Measurements from ENCODE around the gene BATF3. TPM values are rescaled to one million over a fixed set of nuclear protein-coding genes. Genes with fewer than 3 reads are reported as not detected.

The BATF3 gene
- total and polyA plus RNA-seq, 8 donors = 1.1 to 6.9 (median 4.1) TPM; not detected in 3

DNA sequence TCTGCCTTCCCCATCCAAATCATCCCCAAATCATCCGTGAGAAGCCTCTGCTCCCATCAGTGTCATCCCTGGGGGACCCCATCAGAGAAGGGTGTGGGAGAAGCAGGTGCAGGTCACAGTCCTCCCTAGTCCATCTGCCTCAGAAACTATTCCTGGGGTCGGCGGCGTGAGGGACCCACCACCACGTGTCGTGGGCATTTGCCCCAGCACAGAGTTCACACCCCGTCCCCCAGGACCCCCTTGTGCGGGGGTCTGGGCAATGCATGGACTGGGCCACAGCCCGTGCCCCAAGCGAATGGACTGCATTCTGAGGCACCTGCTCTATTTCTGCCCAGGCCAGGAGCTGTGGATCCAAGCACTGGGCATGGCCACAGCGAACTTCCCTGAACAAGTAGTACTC is 52.6 kb downstream of the BATF3 start:
- TF ChIP-seq EP300 (IDR thresholded peaks at IDR 0.05) = no peak
- no peak for TF ChIP-seq POLR2AphosphoS5 (IDR thresholded peaks at IDR 0.05)
- no peak for TF ChIP-seq POLR2A (IDR thresholded peaks at IDR 0.05)
- TF ChIP-seq, protein P1, sequence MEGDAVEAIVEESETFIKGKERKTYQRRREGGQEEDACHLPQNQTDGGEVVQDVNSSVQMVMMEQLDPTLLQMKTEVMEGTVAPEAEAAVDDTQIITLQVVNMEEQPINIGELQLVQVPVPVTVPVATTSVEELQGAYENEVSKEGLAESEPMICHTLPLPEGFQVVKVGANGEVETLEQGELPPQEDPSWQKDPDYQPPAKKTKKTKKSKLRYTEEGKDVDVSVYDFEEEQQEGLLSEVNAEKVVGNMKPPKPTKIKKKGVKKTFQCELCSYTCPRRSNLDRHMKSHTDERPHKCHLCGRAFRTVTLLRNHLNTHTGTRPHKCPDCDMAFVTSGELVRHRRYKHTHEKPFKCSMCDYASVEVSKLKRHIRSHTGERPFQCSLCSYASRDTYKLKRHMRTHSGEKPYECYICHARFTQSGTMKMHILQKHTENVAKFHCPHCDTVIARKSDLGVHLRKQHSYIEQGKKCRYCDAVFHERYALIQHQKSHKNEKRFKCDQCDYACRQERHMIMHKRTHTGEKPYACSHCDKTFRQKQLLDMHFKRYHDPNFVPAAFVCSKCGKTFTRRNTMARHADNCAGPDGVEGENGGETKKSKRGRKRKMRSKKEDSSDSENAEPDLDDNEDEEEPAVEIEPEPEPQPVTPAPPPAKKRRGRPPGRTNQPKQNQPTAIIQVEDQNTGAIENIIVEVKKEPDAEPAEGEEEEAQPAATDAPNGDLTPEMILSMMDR (IDR thresholded peaks at IDR 0.05) = no peak
- Histone ChIP-seq H3K4me3 (no peak overlapping the region), H3K4me1 (no peaks in the 10 kb centered on the region), H3K27me3 (no peaks in the 10 kb centered on the region), H3K9me3 (no peaks in the 10 kb centered on the region), H3K36me3 (no peaks in the 10 kb centered on the region), H3K27ac (no peak overlapping the region)
- DNase-seq = no peak
- 91 to 96% (median 93%) methylated on average over 4 to 11 of the region's 11 CpGs for WGBS, 5 donors
- intact Hi-C loops (cut with DNase I; ENCODE audit: low total_unique reads) = no loop called here

DNA sequence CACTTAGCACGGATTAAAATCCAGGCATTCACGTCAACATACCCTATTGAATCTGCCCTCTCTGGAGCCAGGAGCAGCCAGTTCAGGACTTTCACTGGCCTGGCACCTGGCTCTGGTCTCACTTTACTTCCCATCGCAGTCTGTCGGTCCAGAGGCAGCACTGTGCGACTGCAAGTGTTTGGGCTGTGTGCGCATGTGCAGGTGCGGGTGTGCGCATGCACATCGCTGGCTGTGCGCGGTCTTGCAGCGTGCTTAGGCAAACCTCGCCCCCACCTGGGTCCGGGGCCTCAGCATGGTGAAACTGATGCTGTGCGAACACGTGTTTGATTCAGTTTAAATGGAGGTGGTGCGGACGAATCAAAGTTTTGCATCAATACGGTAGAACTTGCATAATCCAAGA is 53.1 kb downstream of the BATF3 start:
- 79 to 87% (median 83%) methylated on average over 19 of the region's 19 CpGs for WGBS, 5 donors
- Histone ChIP-seq H3K4me3 (no peak overlapping the region), H3K27me3 (no peaks in the 10 kb centered on the region), H3K27ac (no peak overlapping the region), H3K9me3 (no peaks in the 10 kb centered on the region), H3K4me1 (no peaks in the 10 kb centered on the region), H3K36me3 (no peaks in the 10 kb centered on the region)
- no peak for DNase-seq
- TF ChIP-seq POLR2AphosphoS5 (IDR thresholded peaks at IDR 0.05) (no peak), EP300 (IDR thresholded peaks at IDR 0.05) (no peak), POLR2A (IDR thresholded peaks at IDR 0.05) (no peak)
- TF ChIP-seq, protein P1 (IDR thresholded peaks at IDR 0.05) = no peak
- intact Hi-C loops (cut with DNase I; ENCODE audit: low total_unique reads) = no loop called here

DNA sequence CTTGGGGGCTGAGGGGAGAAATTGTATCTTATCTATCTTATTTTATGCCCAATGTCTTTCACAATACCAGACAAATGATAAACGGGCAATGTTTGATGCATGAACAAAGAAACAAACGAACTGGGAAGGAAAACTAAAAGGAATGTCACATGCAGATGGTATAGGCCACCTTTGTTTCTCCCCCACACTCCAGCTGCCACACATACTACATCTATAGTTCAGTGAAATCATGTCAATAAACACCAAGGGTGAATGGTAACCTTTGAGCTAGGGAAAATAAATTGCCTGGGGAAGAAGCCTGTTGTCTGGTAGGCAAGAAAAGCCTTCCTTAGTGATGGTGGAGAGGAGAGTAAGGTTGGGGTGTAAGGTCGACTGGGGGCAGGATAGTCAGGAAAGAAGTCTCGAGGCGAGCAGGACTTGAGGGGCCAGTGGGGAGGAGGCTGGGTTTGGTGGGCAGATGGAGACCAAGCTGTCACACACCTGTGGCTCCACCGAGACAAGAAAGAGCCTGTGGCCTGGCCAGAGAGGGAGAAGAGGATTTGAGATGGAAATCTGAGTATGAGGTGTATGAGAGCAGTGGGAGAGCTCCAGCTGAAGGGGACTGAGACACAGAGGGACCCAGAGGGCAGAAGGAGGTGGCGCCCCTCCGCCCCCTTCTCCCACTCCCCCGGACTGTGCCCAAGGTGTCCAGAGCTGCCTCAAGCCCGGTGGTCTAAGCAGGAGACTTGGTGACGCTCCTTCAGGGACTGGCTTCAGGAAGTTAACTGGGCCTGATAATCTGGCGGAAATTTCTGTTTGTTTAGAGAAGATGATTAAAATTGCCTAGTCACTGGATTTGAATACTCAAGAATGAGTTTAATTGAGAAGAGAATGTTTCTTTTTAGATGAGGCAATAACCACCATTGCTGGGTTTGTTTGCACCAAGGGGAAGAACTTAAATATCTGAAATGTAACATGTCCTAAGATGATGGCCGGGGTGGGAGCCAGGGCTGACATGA is 53.8 kb downstream of the BATF3 start:
- no peak for TF ChIP-seq POLR2AphosphoS5 (IDR thresholded peaks at IDR 0.05)
- TF ChIP-seq EP300 (IDR thresholded peaks at IDR 0.05) = no peak
- TF ChIP-seq, protein P1 (IDR thresholded peaks at IDR 0.05) = no peak
- no peak for TF ChIP-seq POLR2A (IDR thresholded peaks at IDR 0.05)
- intact Hi-C loops (cut with DNase I; ENCODE audit: low total_unique reads) = no loop called here
- 72 to 80% (median 75%) methylated on average over 13 of the region's 13 CpGs for WGBS, 5 donors
- DNase-seq = no peak
- H3K36me3 ChIP-seq = no peaks in the 10 kb centered on the region
- H3K4me3 ChIP-seq = no peak overlapping the region
- no peaks in the 10 kb centered on the region for H3K9me3 ChIP-seq
- no peak overlapping the region for H3K27ac ChIP-seq
- H3K27me3 ChIP-seq = no peaks in the 10 kb centered on the region
- H3K4me1 ChIP-seq = no peaks in the 10 kb centered on the region

DNA sequence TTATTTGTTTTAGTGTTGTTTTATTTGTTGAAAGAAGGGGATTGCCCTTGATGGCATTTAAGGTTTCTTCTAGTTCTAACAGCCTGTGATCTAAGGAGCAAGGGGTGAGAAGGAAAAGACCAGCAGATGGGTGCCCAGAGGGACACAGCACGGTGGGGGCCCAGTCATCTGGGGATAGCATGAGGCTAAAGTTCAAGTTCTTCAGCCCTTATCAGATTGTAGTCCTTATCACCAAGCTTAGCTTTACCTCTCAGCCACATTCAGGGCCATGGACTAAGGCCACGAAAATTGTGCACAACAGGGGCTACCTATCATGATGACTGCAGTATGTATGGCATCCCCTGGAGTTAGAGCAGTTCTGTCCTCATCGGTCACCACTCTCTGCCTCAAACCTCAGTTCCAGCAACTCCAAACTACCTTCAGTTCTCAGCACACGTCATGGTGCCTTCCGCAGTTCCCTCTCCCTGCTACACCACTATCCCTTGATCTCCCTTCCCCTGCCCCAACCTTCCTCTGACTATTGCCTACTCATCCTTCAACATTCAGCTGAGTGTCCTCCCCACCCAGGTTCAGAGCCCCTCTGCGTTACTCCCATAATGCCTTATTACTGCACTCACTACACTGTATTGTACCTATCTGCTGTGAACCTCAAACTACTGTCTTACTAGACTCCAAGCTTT is 54.6 kb downstream of the BATF3 start:
- TF ChIP-seq POLR2A (IDR thresholded peaks at IDR 0.05) (no peak), POLR2AphosphoS5 (IDR thresholded peaks at IDR 0.05) (no peak), EP300 (IDR thresholded peaks at IDR 0.05) (no peak)
- TF ChIP-seq, protein P1 (IDR thresholded peaks at IDR 0.05) = no peak
- no peaks in the 10 kb centered on the region for H3K36me3 ChIP-seq
- peaks cover 0 to 6% (median 2%) of the 10 kb centered on the region in 4 donors for H3K9me3 ChIP-seq
- no peak for DNase-seq
- WGBS, 5 donors = 76 to 82% (median 79%) methylated on average over 6 of the region's 6 CpGs
- no peaks in the 10 kb centered on the region for H3K4me1 ChIP-seq
- no peak overlapping the region for H3K4me3 ChIP-seq
- intact Hi-C loops (cut with DNase I; ENCODE audit: low total_unique reads) = no loop called here
- H3K27ac ChIP-seq = no peak overlapping the region
- no peaks in the 10 kb centered on the region for H3K27me3 ChIP-seq
